ENCODE results near the gene NR4A1. TPM values are rescaled to one million over a fixed set of nuclear protein-coding genes. Genes with fewer than 3 reads are reported as not detected.
A peak's percentile ranks its signal among the peaks of the same experiment; 100 is the strongest.

The NR4A1 gene
- total RNA-seq, 1 experiment from 2014 or later, result 26.9 TPM

DNA sequence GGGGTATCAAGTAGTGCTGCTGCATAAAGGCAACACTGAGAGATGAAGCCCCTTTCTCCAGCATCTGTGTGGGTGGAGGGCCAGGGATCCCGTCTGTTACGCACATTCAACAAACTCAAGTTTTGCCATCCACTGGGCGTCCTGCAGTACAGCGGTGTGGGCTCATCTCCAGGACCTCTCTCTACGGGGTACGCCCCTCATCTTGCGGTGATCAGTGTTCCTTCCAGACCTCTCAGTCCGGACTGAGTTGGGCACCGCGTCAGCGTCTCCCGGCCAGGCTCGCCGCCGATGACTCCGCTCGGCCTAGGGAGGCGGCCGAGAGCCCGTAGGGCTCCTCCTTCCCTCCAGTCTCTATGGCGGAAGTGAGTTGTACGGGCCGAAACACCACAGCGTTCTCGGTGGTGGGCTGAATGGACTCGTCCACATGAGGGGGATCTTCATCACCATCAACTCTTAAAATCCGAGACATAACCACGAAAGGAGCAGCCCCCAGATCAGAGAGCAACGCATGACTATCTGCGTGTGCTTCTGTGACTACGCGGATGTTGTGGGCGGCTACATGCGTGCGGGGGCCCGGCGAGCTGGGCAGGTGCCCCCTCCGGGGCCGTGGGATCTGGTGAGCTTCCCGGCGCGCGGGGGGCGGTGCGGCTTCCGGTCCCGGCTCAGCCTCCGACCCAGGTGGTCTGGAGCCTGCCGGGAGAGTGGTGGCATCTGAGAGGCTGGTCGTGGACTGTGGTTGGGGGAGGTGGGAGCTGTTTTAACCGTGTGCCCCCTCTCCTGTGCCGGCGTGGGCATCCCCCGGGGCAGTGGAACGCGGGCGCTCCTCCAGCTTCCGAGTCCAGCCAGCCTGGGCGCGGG is 18.3 kb downstream of the NR4A1 start, which contains the start of gene ATG101 (continued):
- TF ChIP-seq, protein P1, sequence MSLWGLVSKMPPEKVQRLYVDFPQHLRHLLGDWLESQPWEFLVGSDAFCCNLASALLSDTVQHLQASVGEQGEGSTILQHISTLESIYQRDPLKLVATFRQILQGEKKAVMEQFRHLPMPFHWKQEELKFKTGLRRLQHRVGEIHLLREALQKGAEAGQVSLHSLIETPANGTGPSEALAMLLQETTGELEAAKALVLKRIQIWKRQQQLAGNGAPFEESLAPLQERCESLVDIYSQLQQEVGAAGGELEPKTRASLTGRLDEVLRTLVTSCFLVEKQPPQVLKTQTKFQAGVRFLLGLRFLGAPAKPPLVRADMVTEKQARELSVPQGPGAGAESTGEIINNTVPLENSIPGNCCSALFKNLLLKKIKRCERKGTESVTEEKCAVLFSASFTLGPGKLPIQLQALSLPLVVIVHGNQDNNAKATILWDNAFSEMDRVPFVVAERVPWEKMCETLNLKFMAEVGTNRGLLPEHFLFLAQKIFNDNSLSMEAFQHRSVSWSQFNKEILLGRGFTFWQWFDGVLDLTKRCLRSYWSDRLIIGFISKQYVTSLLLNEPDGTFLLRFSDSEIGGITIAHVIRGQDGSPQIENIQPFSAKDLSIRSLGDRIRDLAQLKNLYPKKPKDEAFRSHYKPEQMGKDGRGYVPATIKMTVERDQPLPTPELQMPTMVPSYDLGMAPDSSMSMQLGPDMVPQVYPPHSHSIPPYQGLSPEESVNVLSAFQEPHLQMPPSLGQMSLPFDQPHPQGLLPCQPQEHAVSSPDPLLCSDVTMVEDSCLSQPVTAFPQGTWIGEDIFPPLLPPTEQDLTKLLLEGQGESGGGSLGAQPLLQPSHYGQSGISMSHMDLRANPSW (CRISPR knock-in tag; conservative IDR thresholded peaks at IDR 0.05; ENCODE audit: low read depth), result no peak
- TF ChIP-seq JAZF1 (CRISPR knock-in tag; IDR thresholded peaks at IDR 0.05), result no peak
- no peak for TF ChIP-seq RORB (CRISPR knock-in tag; IDR thresholded peaks at IDR 0.05)
- 0 out of 2 replicates have a peak, but pooled peaks have one; percentile 19 for TF ChIP-seq NFATC4 (CRISPR knock-in tag; IDR thresholded peaks at IDR 0.05)
- no peak for TF ChIP-seq RELA (CRISPR knock-in tag; IDR thresholded peaks at IDR 0.05; ENCODE audit: borderline replicate concordance)
- no peak for TF ChIP-seq ZNF532 (CRISPR knock-in tag; IDR thresholded peaks at IDR 0.05; ENCODE audit: borderline replicate concordance)
- no peak for TF ChIP-seq ZSCAN18 (CRISPR knock-in tag; IDR thresholded peaks at IDR 0.05)
- TF ChIP-seq ZNF512 (CRISPR knock-in tag; IDR thresholded peaks at IDR 0.05; ENCODE audit: borderline replicate concordance), result no peak
- TF ChIP-seq SMAD3 (CRISPR knock-in tag; IDR thresholded peaks at IDR 0.05; ENCODE audit: borderline replicate concordance), result no peak
- no peak for TF ChIP-seq ZNF317 (CRISPR knock-in tag; IDR thresholded peaks at IDR 0.05; ENCODE audit: borderline replicate concordance, low read depth)
- no peak for TF ChIP-seq NFE2L1 (CRISPR knock-in tag; IDR thresholded peaks at IDR 0.05)
- no peak for TF ChIP-seq FOXP1 (CRISPR knock-in tag; IDR thresholded peaks at IDR 0.05; ENCODE audit: borderline replicate concordance)
- TF ChIP-seq ZNF138 (CRISPR knock-in tag; conservative IDR thresholded peaks at IDR 0.05), result no peak
- TF ChIP-seq ATF6 (CRISPR knock-in tag; IDR thresholded peaks at IDR 0.05), result no peak
- peak; percentile 93 for TF ChIP-seq FOXK1 (CRISPR knock-in tag; IDR thresholded peaks at IDR 0.05)
- TF ChIP-seq NR3C1 (CRISPR knock-in tag; conservative IDR thresholded peaks at IDR 0.05; ENCODE audit: low read depth), result no peak
- peak; percentile 73 for TF ChIP-seq HMGXB4 (CRISPR knock-in tag; IDR thresholded peaks at IDR 0.05)
- no peak for TF ChIP-seq NR1H2 (CRISPR knock-in tag; IDR thresholded peaks at IDR 0.05)
- TF ChIP-seq HMGA2 (CRISPR knock-in tag; IDR thresholded peaks at IDR 0.05), result no peak
- TF ChIP-seq, protein P2, sequence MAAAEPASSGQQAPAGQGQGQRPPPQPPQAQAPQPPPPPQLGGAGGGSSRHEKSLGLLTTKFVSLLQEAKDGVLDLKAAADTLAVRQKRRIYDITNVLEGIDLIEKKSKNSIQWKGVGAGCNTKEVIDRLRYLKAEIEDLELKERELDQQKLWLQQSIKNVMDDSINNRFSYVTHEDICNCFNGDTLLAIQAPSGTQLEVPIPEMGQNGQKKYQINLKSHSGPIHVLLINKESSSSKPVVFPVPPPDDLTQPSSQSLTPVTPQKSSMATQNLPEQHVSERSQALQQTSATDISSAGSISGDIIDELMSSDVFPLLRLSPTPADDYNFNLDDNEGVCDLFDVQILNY (CRISPR knock-in tag; IDR thresholded peaks at IDR 0.05), result no peak
- no peak for TF ChIP-seq TCF7 (CRISPR knock-in tag; IDR thresholded peaks at IDR 0.05; ENCODE audit: low read depth)
